Measurements from ENCODE around the gene OSR1.

OSR1 gene

DNA sequence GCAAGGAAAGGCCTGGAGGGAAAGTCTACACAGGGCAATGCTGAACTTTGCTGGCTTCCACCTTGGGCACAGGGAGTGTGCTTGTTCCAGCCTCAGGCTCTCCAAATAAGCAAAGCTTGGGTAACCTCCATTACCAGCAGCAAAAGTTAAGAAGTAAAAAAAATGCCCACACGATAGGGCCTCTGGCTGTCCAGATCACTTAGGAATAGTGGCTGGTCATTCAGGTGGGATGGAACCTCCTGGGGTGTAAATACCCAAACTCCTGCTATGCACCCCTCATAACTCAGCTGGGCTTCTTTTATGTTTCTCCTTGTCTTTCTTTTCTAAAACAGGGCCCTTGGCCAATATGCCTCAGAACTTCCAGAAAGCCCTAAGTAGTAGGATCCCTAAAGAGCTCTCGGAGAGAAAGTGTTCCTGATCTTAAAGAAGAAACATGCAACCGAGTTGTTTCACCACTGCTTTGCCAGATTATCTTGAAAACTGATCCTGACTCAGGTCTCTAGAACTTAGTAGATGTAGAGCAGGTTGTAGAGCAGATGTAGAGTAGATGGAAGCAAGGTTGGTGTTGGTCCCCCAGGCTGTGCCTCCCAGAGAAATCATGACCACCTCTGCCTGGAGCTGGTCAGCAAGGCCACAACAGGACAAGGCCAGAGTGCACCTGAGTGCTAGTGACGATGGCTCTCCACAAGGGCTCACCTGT, 2.0 kb upstream of the OSR1 start:
- H3K4me3 ChIP-seq (ENCODE audit: control insufficient read depth, low read depth, low read length) = no peak overlapping the region
- TF ChIP-seq, protein P1, sequence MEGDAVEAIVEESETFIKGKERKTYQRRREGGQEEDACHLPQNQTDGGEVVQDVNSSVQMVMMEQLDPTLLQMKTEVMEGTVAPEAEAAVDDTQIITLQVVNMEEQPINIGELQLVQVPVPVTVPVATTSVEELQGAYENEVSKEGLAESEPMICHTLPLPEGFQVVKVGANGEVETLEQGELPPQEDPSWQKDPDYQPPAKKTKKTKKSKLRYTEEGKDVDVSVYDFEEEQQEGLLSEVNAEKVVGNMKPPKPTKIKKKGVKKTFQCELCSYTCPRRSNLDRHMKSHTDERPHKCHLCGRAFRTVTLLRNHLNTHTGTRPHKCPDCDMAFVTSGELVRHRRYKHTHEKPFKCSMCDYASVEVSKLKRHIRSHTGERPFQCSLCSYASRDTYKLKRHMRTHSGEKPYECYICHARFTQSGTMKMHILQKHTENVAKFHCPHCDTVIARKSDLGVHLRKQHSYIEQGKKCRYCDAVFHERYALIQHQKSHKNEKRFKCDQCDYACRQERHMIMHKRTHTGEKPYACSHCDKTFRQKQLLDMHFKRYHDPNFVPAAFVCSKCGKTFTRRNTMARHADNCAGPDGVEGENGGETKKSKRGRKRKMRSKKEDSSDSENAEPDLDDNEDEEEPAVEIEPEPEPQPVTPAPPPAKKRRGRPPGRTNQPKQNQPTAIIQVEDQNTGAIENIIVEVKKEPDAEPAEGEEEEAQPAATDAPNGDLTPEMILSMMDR (conservative IDR thresholded peaks at IDR 0.05; ENCODE audit: control insufficient read depth, insufficient read depth, low read depth, low read length) = no peak

GRCh38 chr2:19359456-19359855, 1.0 kb upstream of the OSR1 start:
- TF ChIP-seq, protein P1 (conservative IDR thresholded peaks at IDR 0.05; ENCODE audit: control insufficient read depth, insufficient read depth, low read depth, low read length) = no peak
- H3K4me3 ChIP-seq (ENCODE audit: control insufficient read depth, low read depth, low read length) = no peak overlapping the region
- no peak for DNase-seq (ENCODE audit: low read depth)

More for the DNA sequence above, 2.0 kb upstream of the OSR1 start:
- no peak for DNase-seq (ENCODE audit: low read depth)

- no peak for DNase-seq (ENCODE audit: low read depth)
- H3K4me3 ChIP-seq (ENCODE audit: control insufficient read depth, low read depth, low read length) = peak overlapping the region; percentile 50
- TF ChIP-seq, protein P1 (conservative IDR thresholded peaks at IDR 0.05; ENCODE audit: control insufficient read depth, insufficient read depth, low read depth, low read length) = no peak
Observed at GRCh38 chr2:19359021-19359357, 566 bp upstream of the OSR1 start.

DNA sequence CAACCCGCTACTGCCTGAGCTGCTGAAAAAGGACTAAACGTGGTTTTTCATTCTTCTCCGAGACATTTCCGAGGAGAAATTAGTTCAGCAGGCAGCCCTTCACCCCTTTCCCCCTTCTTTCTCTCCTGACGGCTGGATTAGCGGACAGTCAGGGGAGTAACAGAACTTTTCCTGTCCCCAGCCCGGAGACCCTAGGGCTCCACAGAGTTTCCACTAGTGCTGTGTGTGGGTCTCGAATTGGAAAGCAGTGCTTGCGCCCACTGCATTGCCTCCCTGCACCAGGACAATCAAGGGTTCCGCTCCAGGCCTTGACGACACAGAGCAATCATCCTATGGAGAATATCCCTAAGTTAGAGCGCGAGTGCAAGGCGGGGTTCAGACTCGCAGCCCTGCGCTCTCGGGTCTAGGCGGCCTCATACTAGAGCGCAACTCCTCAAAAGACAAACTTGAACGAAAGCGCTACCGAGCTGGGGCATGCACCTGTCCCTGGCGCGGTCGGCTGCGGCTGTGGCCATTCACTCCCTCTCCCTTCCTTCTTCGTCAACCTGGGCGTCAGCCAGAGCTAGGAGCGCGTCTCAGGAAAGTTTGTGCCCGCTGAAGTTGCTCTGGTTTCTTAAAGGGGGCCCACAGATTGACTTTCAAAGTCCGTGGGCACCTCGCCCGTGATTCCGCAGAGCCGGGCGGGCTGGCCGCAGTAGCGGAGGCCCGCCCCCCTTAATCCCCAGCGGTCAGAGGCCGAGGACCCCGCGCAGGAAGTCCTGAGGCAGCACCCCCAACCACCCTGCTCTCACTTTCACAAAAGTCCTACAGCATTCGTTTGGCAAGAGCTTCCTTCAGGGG, 801 bp downstream of the OSR1 start:
- TF ChIP-seq, protein P1 (conservative IDR thresholded peaks at IDR 0.05; ENCODE audit: control insufficient read depth, insufficient read depth, low read depth, low read length) = no peak
- H3K4me3 ChIP-seq (ENCODE audit: control insufficient read depth, low read depth, low read length) = peak overlapping the region; percentile 91
- DNase-seq (ENCODE audit: low read depth) = peak; percentile 40

DNA sequence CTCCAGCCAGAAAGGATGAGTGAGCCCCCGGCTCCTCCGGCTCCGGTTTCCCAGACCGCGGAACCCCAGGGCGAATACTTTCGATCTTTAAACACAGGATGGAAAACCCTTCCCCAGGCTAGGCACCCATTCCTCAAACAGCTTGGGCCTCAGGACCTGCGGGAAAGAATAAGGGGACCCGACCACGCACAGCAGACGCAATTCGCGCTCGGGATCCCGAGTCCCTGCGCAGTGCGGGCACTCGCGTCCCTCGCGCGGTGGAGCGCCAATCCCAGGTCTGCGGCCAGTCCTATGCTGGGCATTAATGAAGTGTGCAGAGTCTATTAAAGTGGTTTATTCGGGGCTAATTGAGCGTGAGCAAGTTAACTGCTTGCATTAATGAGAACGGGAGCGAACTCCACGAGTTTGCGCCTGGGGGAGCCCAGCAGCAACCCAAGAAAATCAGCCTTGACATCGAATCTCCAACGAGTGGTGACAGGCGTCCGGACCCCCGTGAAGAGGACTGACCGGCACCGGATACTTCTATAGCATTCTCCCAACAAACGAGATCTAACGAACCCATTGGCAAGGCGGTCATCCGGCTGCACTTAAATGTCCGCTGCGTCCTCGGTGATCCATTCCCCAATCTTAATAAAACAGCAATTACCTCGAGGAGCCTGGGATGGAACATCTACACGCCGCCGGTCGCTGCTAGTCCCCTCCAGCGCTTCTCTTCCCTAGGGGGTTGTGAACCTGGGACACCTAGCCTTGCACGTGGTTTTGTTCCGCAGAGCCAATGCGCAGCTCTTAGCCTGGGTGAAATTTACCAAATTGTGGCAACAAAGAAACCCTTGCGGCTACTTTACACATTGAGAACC, 1.6 kb downstream of the OSR1 start:
- TF ChIP-seq, protein P1 (conservative IDR thresholded peaks at IDR 0.05; ENCODE audit: control insufficient read depth, insufficient read depth, low read depth, low read length) = no peak
- peak overlapping the region; percentile 91 for H3K4me3 ChIP-seq (ENCODE audit: control insufficient read depth, low read depth, low read length)
- DNase-seq (ENCODE audit: low read depth) = no peak

DNA sequence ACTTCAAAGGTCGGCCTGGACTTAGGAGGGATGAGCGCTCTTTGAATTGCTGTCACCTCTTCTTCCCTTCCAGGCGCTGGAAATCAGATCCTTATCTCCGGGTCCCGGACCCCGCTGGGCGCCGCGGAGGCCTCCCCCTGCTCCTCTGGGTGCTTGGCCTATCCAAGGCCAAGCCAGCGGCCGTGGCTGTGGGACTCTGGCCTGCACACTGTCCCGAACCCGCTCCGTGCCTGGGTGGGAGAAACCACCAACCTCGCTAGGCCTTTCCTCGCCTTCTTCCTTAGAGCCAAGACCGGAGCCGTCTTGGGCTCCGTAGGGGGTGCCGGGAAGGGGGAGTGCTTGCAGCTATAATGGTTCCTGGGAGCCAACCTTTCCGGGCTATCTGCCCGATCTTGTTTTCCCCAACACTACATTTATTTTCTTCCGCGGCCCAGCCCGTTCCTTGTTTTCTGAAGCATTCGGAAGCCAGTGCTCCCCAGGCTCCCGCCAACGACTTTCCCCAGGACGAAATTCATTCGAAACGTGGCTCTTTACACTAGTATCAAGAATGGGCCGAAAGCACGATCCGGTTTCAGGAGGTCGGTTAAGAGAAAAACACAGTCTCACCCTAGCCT, 2.4 kb downstream of the OSR1 start:
- H3K4me3 ChIP-seq (ENCODE audit: control insufficient read depth, low read depth, low read length) = peak overlapping the region; percentile 91
- peak; percentile 39 for DNase-seq (ENCODE audit: low read depth)
- TF ChIP-seq, protein P1 (conservative IDR thresholded peaks at IDR 0.05; ENCODE audit: control insufficient read depth, insufficient read depth, low read depth, low read length) = no peak
